SH-SY5Y (cell line): ENCODE data around the gene MCF2.

Source experiments
- GATA2 ChIP-seq: IDR thresholded peaks from 2 replicates; pipeline ENCODE4 v1.6.1; 2011; ENCODE audit warnings: mild to moderate bottlenecking, low read depth, low read length
- GATA3 ChIP-seq: IDR thresholded peaks from 2 replicates; pipeline ENCODE4 v1.6.1; 2011; ENCODE audit warnings: low read depth, mild to moderate bottlenecking, low read length, moderate library complexity

GRCh38 chrX:139692506-139692849 is 15.5 kb downstream of the MCF2 start:
- no peak for TF ChIP-seq GATA2
- TF ChIP-seq GATA3: no peak
